ENCODE measurements around the gene MEIS2. TPM values are rescaled to one million over a fixed set of nuclear protein-coding genes. Genes with fewer than 3 reads are reported as not detected.
A peak's percentile ranks its signal among the peaks of the same experiment; 100 is the strongest.

The MEIS2 gene
- total RNA-seq (not detected), polyA plus RNA-seq (not detected), total RNA-seq (0 to 0.26 (median 0) reads per million in 6 experiments)

DNA sequence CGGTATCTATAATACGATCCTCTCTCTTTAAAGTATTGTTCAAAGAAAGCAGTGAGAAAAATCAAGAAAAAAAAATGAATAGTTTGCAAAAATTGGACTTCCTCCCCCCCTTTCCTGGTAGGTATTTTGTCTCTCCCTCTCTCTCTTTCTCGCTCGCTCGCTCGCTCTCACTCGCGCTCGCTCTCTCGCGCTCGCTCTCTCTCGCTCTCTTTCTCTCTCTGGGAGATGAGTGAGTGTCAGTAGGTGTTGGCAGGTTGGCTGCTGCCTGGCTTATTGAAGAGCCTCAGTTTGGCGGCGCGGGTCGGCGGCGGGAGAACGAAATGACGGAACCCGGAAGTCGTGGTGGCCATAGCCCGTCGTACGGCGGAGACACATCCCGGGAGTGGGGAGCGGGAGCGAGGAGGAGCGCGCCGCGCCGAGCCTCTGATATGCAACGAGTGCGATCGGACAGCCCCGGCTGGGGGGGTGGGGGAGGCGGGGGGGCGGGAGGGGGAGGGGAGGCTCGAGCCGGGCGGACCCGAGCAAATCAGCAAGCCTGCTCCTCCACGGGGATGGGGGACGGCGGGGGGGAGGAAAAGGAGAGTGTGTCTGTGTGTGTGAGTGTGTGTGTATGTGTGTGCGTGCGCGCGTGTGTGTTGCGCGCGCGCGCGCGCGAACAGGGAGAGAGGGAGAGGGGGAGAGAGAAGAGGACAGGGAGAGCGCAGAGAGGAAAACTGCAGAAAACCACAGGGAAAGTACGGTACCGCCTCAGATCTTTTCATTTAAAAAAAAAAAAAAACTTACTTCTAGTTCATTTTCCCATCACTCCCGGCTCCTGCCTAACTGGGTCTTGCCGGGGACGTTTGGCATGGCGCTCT lies at the start of gene MEIS2:
Gene MEIS2 (minus strand): TSS at position 441 of the 857 bp plus-strand sequence. CDS start 1,083 bp downstream, outside the sequence.
- H3K4me1 Mint-ChIP-seq: peaks cover 33 to 55% (median 51%) of the 10 kb centered on the region in 4 donors
- H3K27ac Mint-ChIP-seq: peak within 1 kb of the TSS in 9 of 10 donors; percentile 8 to 84 (median 71)
- peak within 1 kb of the TSS; percentile 82 to 99 (median 95) for H3K4me3 Mint-ChIP-seq
- ATAC-seq (peak; percentile 31 to 41), DNase-seq (peak in 5 of 10 donors; percentile 5 to 64 (median 24))
- H3K27me3 Mint-ChIP-seq: peaks cover 53 to 98% (median 76%) of the 10 kb centered on the region in 5 donors
- peaks cover 15 to 38% (median 28%) of the 10 kb centered on the region in 3 donors for H3K36me3 Mint-ChIP-seq
- POLR2A ChIA-PET: interaction anchor here (0.6 kb wide), 1 partner anchor 1585 kb away, joined by 3 read pairs; no protein-coding TSS in a partner anchor
- peaks cover 0 to 38% (median 12%) of the 10 kb centered on the region in 9 donors for H3K9me3 Mint-ChIP-seq

DNA sequence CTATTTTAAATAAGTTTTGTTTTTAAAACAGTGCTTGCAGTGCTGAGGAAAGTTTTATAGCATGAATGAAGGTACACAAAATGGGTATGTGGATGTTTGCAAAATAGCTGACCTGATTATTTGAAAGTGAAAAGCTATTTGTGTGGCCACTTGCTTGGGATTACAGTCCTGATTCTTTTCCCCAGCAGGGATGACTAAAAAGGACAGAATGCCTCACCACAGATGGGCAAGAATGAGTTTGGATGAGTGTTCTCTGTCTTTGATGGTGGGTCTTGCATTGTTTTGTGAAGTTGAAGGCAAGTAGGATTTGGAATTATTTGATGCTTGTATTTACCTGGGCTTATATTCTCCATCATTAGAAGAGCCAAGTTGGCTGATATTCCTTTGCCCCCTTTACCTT lies 48.8 kb upstream of the MEIS2 start:
- DNase-seq (no peak), ATAC-seq (no peak)
- Mint-ChIP-seq H3K36me3 (no peaks in the 10 kb centered on the region), H3K27me3 (peaks cover 0 to 22% (median 5%) of the 10 kb centered on the region in 5 donors), H3K9me3 (peaks cover 0 to 5% (median 0%) of the 10 kb centered on the region in 9 donors), H3K4me1 (no peaks in the 10 kb centered on the region), H3K27ac (no peak overlapping the region), H3K4me3 (no peak overlapping the region)
- POLR2A ChIA-PET: no interaction called here

DNA sequence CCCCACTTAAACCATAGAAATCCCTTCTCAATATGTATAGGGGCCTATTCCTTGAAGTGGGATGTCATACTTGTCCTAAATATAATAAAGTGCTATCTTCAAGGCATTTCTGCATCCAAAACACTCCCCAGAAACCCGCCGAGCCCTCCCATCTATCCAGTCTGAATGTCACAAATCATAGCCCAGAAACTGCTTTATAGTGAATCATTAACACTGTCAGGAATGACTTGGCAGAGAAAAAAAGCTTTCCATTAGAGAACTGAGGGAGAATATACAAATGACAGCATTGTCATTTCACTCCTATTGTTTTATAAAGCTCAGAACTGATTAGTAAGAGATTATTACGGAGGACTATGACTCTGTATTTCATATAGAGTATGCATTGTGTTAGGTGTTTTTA lies 48.4 kb upstream of the MEIS2 start:
- no peak overlapping the region for H3K4me3 Mint-ChIP-seq
- H3K27ac Mint-ChIP-seq: no peak overlapping the region
- peaks cover 0 to 21% (median 5%) of the 10 kb centered on the region in 5 donors for H3K27me3 Mint-ChIP-seq
- POLR2A ChIA-PET: no interaction called here
- ATAC-seq: no peak
- no peaks in the 10 kb centered on the region for H3K4me1 Mint-ChIP-seq
- H3K36me3 Mint-ChIP-seq: no peaks in the 10 kb centered on the region
- no peak for DNase-seq
- peaks cover 0 to 3% (median 0%) of the 10 kb centered on the region in 9 donors for H3K9me3 Mint-ChIP-seq

DNA sequence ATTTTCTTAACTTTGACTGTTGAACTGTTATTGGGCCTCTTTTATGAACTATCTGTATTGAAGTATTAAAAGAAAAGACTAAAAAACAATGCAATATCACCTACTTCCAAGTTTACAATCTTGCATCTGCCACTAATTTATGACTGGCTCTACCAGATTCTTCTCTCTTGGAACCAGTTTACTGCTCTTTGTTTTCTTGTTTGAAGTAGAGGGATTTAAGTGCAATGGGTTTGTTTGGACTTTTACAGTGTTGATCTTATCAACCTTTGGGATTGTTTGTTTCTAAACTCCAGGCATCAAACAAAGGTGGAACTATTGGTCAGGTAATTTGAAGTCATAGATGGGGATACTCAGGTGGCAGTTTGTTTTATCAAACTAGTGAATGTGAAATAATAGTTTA lies 43.0 kb upstream of the MEIS2 start:
- POLR2A ChIA-PET: no interaction called here
- ATAC-seq: no peak
- Mint-ChIP-seq H3K4me1 (no peaks in the 10 kb centered on the region), H3K36me3 (no peaks in the 10 kb centered on the region), H3K27me3 (peaks cover 0 to 12% (median 6%) of the 10 kb centered on the region in 5 donors), H3K9me3 (no peaks in the 10 kb centered on the region), H3K27ac (no peak overlapping the region), H3K4me3 (no peak overlapping the region)
- no peak for DNase-seq

DNA sequence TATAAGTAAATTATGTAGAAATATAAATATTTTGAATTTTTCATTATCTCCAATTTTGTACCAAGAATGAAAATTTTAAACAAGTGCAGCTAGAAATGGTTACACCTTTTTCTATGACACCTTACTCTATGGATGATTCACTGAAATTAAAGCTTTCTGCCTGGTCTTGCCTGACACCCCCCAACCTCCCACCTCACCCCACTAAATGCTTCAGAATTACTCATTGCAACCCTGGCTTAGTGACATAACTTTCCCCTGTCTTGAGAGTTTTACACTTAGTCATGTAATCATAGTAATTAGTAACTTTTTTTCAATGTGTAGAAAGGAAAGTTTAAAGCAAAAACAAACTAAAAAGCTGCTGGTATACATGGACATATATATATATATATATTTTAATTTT lies 42.0 kb upstream of the MEIS2 start:
- H3K36me3 Mint-ChIP-seq: no peaks in the 10 kb centered on the region
- ATAC-seq: no peak
- no peak overlapping the region for H3K4me3 Mint-ChIP-seq
- no peaks in the 10 kb centered on the region for H3K4me1 Mint-ChIP-seq
- H3K27me3 Mint-ChIP-seq: peaks cover 2 to 18% (median 8%) of the 10 kb centered on the region in 5 donors
- H3K9me3 Mint-ChIP-seq: no peaks in the 10 kb centered on the region
- H3K27ac Mint-ChIP-seq: no peak overlapping the region
- no peak for DNase-seq
- POLR2A ChIA-PET: no interaction called here

DNA sequence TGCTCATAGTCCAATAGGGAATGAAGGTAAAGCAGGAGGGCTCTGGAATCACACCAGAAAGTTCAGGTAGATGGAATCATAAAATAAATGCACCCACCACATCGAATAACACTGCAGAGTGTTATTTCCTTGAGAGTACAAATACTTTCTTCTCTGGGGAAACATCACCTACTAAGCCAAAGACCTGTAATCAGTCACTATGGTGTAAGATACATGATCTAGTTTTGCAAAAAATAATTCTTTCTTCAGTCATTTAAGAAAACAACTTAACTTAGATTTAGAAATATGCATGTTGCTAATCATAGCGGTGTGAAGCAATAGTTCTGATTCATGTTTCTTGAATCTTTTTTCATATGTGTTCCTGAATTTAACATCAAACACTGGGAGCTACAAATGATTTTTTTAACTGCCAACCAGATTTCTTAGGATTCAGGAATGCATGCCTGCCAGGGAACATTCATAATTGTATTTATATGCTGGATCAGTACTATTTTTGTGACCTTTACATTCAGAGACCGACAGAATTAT lies 40.2 kb upstream of the MEIS2 start:
- DNase-seq (no peak), ATAC-seq (no peak)
- Mint-ChIP-seq H3K36me3 (no peaks in the 10 kb centered on the region), H3K27ac (no peak overlapping the region), H3K4me1 (no peaks in the 10 kb centered on the region), H3K27me3 (peaks cover 6 to 29% (median 12%) of the 10 kb centered on the region in 5 donors), H3K9me3 (no peaks in the 10 kb centered on the region), H3K4me3 (no peak overlapping the region)
- POLR2A ChIA-PET: no interaction called here

DNA sequence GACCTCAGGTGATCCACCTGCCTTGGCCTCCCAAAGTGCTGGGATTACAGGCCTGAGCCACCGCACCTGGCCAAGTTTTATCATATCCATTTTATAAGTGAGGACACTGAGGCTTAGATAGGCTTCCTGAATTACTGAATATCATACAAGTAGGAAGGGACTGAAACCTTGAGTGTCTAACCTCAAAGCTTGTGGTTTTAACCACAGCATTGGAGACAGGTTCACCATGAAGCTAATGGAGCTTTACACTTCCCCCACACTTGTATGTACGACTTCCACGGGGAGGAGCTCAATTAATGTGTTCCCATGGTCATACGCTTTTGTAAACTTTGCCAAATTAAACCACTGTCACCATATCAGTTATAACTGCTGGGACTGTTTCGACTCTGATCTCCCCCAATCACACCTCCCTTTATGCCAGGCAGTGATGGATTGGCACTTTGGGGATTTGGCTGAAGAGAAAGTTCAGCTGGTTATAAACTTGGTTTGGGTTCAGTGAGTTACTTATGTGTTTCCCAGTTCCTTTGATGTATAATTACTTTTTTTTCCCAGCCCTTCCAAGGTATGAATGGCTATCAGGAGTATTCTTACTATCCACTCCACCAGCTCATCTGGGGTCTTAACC lies 38.4 kb upstream of the MEIS2 start:
- POLR2A ChIA-PET: no interaction called here
- H3K27ac Mint-ChIP-seq: no peak overlapping the region
- no peak for DNase-seq
- no peak overlapping the region for H3K4me3 Mint-ChIP-seq
- no peaks in the 10 kb centered on the region for H3K36me3 Mint-ChIP-seq
- peaks cover 3 to 29% (median 12%) of the 10 kb centered on the region in 5 donors for H3K27me3 Mint-ChIP-seq
- H3K9me3 Mint-ChIP-seq: no peaks in the 10 kb centered on the region
- ATAC-seq: no peak
- H3K4me1 Mint-ChIP-seq: no peaks in the 10 kb centered on the region

DNA sequence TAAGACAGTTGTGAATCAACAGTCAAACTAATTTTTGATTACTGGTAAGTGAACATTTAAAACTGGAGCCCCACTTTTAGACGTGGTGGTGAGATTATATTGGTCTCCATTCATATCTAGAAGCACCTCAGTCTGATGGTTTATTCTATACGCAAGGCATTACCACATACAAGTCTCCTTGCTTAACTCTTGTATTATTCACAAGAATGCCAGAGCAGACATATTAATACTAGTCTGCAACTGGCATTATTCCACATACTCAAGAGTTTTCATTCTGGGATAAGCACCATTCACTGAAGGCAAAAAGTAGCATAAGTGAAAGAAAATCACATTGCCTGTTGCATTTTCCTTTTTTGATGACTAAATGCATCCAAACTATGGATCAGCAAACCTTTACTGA lies 36.9 kb upstream of the MEIS2 start:
- no peaks in the 10 kb centered on the region for H3K4me1 Mint-ChIP-seq
- peaks cover 6 to 38% (median 14%) of the 10 kb centered on the region in 5 donors for H3K27me3 Mint-ChIP-seq
- DNase-seq: no peak
- no peak overlapping the region for H3K27ac Mint-ChIP-seq
- H3K4me3 Mint-ChIP-seq: no peak overlapping the region
- H3K9me3 Mint-ChIP-seq: no peaks in the 10 kb centered on the region
- POLR2A ChIA-PET: no interaction called here
- H3K36me3 Mint-ChIP-seq: no peaks in the 10 kb centered on the region
- ATAC-seq: no peak

DNA sequence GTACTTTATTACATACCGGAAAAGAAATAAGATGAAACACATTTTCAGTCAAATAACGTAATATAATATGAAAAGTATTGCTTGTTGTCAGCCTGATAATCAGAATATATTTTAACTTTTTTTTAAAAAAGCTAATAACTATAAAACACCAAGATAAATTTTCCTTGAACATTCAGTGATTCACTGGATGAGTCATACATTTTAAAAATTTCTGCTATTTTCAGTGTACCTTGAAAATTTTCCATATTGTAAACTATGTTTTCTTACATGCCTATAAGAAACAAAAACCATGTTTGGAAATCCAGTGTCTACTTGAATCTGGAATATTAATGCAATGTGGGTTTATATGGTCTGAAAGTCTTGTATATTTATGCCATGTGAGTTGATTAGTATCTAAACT lies 36.3 kb upstream of the MEIS2 start:
- no peaks in the 10 kb centered on the region for H3K36me3 Mint-ChIP-seq
- H3K9me3 Mint-ChIP-seq: no peaks in the 10 kb centered on the region
- no peak overlapping the region for H3K4me3 Mint-ChIP-seq
- no peaks in the 10 kb centered on the region for H3K4me1 Mint-ChIP-seq
- H3K27me3 Mint-ChIP-seq: peaks cover 6 to 38% (median 17%) of the 10 kb centered on the region in 5 donors
- ATAC-seq (no peak), DNase-seq (no peak)
- H3K27ac Mint-ChIP-seq: no peak overlapping the region
- POLR2A ChIA-PET: no interaction called here

DNA sequence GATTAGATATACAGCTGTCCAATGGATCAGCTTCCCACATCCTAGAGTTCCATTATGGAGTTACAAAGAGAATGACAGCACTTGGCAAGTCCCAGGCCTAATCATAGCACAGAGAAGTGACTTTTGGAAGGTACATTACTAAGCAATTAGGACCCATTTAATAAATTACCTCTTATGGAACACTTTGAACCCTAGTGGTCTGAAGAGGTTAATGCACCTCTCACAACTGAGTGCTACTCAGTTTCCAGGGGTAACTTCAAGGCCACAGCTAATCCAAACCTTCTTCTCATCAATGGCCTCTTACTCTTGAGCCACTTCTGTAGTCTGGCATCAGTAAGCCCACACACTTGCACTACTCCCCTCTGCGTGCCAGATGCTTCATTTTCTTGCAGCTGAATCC lies 34.9 kb upstream of the MEIS2 start:
- no peak for DNase-seq
- Mint-ChIP-seq H3K4me1 (no peaks in the 10 kb centered on the region), H3K4me3 (no peak overlapping the region), H3K27ac (no peak overlapping the region), H3K27me3 (peaks cover 10 to 51% (median 17%) of the 10 kb centered on the region in 5 donors), H3K9me3 (no peaks in the 10 kb centered on the region), H3K36me3 (no peaks in the 10 kb centered on the region)
- ATAC-seq: no peak
- POLR2A ChIA-PET: no interaction called here

DNA sequence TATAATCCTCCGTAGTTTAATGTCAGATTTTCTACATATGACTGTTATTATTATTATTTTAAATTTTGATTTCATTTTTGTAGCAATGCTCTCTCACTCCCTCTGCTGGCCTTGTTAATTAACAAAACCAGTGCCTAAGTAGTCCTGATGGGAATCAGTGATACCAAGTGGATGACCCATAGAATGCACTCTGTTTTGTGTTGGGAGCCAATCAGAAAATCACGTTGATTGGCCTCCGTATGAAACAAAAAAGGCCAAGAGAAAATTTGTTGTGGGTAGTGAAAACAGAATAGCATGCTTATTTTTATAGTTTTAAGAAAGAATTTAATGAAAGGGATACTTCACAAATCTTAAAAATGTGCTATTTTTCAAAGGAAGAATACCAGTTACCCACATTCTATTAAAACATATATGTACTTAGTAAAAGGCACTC lies 34.4 kb upstream of the MEIS2 start:
- Mint-ChIP-seq H3K27me3 (peaks cover 11 to 53% (median 15%) of the 10 kb centered on the region in 5 donors), H3K36me3 (no peaks in the 10 kb centered on the region), H3K4me1 (no peaks in the 10 kb centered on the region), H3K4me3 (no peak overlapping the region), H3K9me3 (no peaks in the 10 kb centered on the region), H3K27ac (no peak overlapping the region)
- DNase-seq: no peak
- ATAC-seq: no peak
- POLR2A ChIA-PET: no interaction called here

DNA sequence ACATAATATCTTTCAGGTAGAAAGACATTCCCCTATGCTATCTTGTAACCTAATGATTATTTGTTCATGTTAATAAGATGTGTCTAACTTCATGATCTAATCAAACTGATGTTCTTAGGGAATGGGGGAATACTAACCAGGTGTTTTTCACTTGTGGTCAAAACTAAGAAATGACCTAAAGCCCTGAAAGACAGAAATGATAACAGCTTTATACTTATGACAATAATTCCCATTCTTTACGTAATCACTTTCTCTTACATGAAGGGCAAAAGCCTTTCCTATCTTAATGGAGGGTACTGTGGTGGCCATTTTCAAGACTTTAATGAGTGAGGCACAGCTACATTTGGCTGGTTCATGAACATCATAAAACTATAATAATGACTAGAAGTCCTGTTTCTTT lies 33.9 kb upstream of the MEIS2 start:
- peaks cover 11 to 57% (median 20%) of the 10 kb centered on the region in 5 donors for H3K27me3 Mint-ChIP-seq

DNA sequence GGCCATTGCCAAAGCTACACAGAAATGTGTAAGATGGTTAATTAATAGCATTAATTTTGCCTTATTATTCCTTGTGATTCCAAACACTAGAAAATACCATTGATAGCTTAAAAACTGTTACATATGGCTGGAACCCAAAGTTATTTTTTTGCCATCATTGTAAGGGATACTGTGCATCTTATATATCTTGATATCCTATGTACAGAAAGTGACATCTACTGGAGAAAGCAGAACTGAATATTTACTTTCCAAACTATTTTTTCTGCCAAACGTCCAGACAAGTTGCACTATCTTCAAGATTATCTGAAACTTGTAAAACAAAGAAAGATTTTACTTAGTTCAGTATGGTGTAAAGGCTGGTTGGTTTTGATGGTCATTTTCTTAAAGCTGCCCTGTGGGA lies 33.3 kb upstream of the MEIS2 start:
- no peak overlapping the region for H3K4me3 Mint-ChIP-seq
- POLR2A ChIA-PET: no interaction called here
- H3K9me3 Mint-ChIP-seq: no peaks in the 10 kb centered on the region
- no peaks in the 10 kb centered on the region for H3K36me3 Mint-ChIP-seq
- DNase-seq: no peak
- H3K27ac Mint-ChIP-seq: no peak overlapping the region
- peaks cover 14 to 56% (median 17%) of the 10 kb centered on the region in 5 donors for H3K27me3 Mint-ChIP-seq
- ATAC-seq: no peak
- no peaks in the 10 kb centered on the region for H3K4me1 Mint-ChIP-seq

More for the DNA sequence above, 33.9 kb upstream of the MEIS2 start:
- POLR2A ChIA-PET: no interaction called here
- Mint-ChIP-seq H3K9me3 (no peaks in the 10 kb centered on the region), H3K4me1 (no peaks in the 10 kb centered on the region), H3K36me3 (no peaks in the 10 kb centered on the region), H3K27ac (no peak overlapping the region), H3K4me3 (no peak overlapping the region)
- DNase-seq (no peak), ATAC-seq (no peak)
